K562 (cell line): ENCODE data around the gene GNAL. TPM values are rescaled to one million over a fixed set of nuclear protein-coding genes. Genes with fewer than 3 reads are reported as not detected.

Experiments used
- ADNP ChIP-seq: fragments of 200-800 bp; sonication (Bioruptor generic); IDR thresholded peaks from 2 replicates; pipeline ENCODE4 v1.6.1; 2016; ENCODE audit warnings: missing genetic modification characterization, missing compliant biosample characterization
- ATF1 ChIP-seq, 2 experiments: fragments of 450-650 bp in 1 of 2; IDR thresholded peaks; 2 replicates each; pipeline ENCODE4 v1.6.1; 2016; ENCODE audit warnings: missing compliant biosample characterization in 1 of 2, missing genetic modification characterization in 1 of 2
- CCAR2 ChIP-seq: fragments of 200-400 bp; formaldehyde crosslinking; IDR thresholded peaks from 2 replicates; pipeline ENCODE4 v1.6.1; 2017; ENCODE audit warnings: mild to moderate bottlenecking, low read depth, low read length
- CCNT2 ChIP-seq: IDR thresholded peaks from 2 replicates; pipeline ENCODE4 v1.6.1; 2011; ENCODE audit warnings: borderline replicate concordance, low read depth, mild to moderate bottlenecking, moderate library complexity, mixed read lengths, low read length; ENCODE audit not compliant: insufficient read length; ENCODE audit errors: extremely low read depth
- HMGN3 ChIP-seq: IDR thresholded peaks from 2 replicates; pipeline ENCODE4 v1.6.1; 2011; ENCODE audit warnings: borderline replicate concordance, low read depth, mild to moderate bottlenecking, mixed read lengths, low read length; ENCODE audit not compliant: insufficient read length; ENCODE audit errors: extremely low read depth
- HNRNPL ChIP-seq: fragments of 200-400 bp; formaldehyde crosslinking; IDR thresholded peaks from 2 replicates; pipeline ENCODE4 v1.6.1; 2017; ENCODE audit warnings: low read depth, mild to moderate bottlenecking, low read length
- NFRKB ChIP-seq: fragments of 450-650 bp; IDR thresholded peaks from 2 replicates; pipeline ENCODE4 v1.6.1; 2016; ENCODE audit warnings: low read depth
- POLR2AphosphoS5 ChIP-seq: IDR thresholded peaks from 2 replicates; pipeline ENCODE4 v1.6.1; 2011; ENCODE audit warnings: mild to moderate bottlenecking, low read depth, low read length, moderate library complexity; ENCODE audit not compliant: control insufficient read depth, insufficient read depth
- RAD21 ChIP-seq, 2 experiments: fragments of 250-450 bp in 1 of 2; fragments of 450-650 bp in 1 of 2; sonication (Bioruptor Pico) in 1 of 2; formaldehyde crosslinking in 1 of 2; IDR thresholded peaks in 1 of 2; conservative IDR thresholded peaks in 1 of 2; 2 replicates each; pipeline versions ENCODE4 v1.4.0 to v1.8.0; 2020 to 2022; ENCODE audit warnings: mild to moderate bottlenecking in 2 of 2, moderate library complexity in 1 of 2
- SIN3B ChIP-seq: fragments of 450-650 bp; IDR thresholded peaks from 2 replicates; pipeline ENCODE4 v1.6.1; 2017; ENCODE audit warnings: low read depth, mild to moderate bottlenecking, moderate library complexity
- SNRNP70 ChIP-seq: fragments of 200-400 bp; formaldehyde crosslinking; optimal IDR thresholded peaks from 2 replicates; pipeline ENCODE3; 2017; ENCODE audit warnings: low read depth, low read length
- XRCC3 ChIP-seq: fragments of 450-650 bp; IDR thresholded peaks from 2 replicates; pipeline ENCODE4 v1.6.1; 2017; ENCODE audit warnings: mild to moderate bottlenecking, moderate library complexity
- ZFP36 ChIP-seq: fragments of 150-350 bp; IDR thresholded peaks from 2 replicates; pipeline ENCODE4 v1.6.1; 2018; ENCODE audit warnings: low read length, low read depth; ENCODE audit not compliant: partially characterized antibody
- ZFPM2 ChIP-seq: fragments of 250-450 bp; sonication (Bioruptor Pico); IDR thresholded peaks from 2 replicates; pipeline ENCODE4 v1.5.1; 2022; ENCODE audit warnings: mild to moderate bottlenecking
- ZNF174 ChIP-seq: fragments of 250-450 bp; sonication (Bioruptor Pico); IDR thresholded peaks from 2 replicates; pipeline ENCODE4 v1.4.0; 2020; ENCODE audit warnings: mild to moderate bottlenecking
- ZNF217 ChIP-seq: sonication (generic); formaldehyde crosslinking; IDR thresholded peaks from 2 replicates; pipeline ENCODE4 v1.8.0; 2022; ENCODE audit warnings: mild to moderate bottlenecking, missing genetic modification reagents
- polyA plus RNA-seq, 8 experiments: library from polyadenylated mRNA; depleted of rRNA in 4 of 8; stranded (reverse) in 5 of 8; unstranded in 3 of 8; fragments of >200 nt; fragmentation: Nextera tagmentation in 2 of 8; fragmentation: Illumina TruSeq in 1 of 8; extraction: Ambion mirVana in 2 of 8; extraction: Trizol in 1 of 8; gene quantifications; 2 replicates each; pipeline versions ENCODE4 v1.2.1 to v1.2.3, GENCODE V29; 2011 to 2014; ENCODE audit warnings: inconsistent platforms in 1 of 8, missing spikeins in 1 of 8
- total RNA-seq, 7 experiments: library from RNA; depleted of rRNA in 6 of 7; stranded (reverse); fragments of >200 nt in 6 of 7; fragmentation: Illumina TruSeq in 2 of 7; extraction: Trizol in 2 of 7; gene quantifications; 2 replicates each; pipeline versions ENCODE4 v1.2.1 to v1.2.3, GENCODE V29; 2011 to 2021; ENCODE audit warnings: low replicate concordance in 1 of 7
- TF ChIP-seq, protein P1 (sequence below): sonication (generic); formaldehyde crosslinking; IDR thresholded peaks from 2 replicates; pipeline ENCODE4 v1.8.0; 2022; ENCODE audit warnings: missing genetic modification reagents, mild to moderate bottlenecking, borderline replicate concordance
- TF ChIP-seq, protein P2 (sequence below): IDR thresholded peaks from 2 replicates; pipeline ENCODE4 v1.6.1; 2016; ENCODE audit warnings: missing genetic modification characterization, missing compliant biosample characterization
- TF ChIP-seq, protein P3 (sequence below): fragments of 450-650 bp; IDR thresholded peaks from 2 replicates; pipeline ENCODE4 v1.6.1; 2016; ENCODE audit warnings: low read depth, mild to moderate bottlenecking, moderate library complexity
- TF ChIP-seq, protein P4 (sequence below): fragments of 250-450 bp; sonication (Bioruptor Pico); IDR thresholded peaks from 2 replicates; pipeline ENCODE4 v1.4.0; 2020; ENCODE audit warnings: mild to moderate bottlenecking, moderate library complexity
- TF ChIP-seq, protein P5 (sequence below): fragments of 450-650 bp; conservative IDR thresholded peaks from 2 replicates; pipeline ENCODE4 v1.6.1; 2016; ENCODE audit warnings: missing genetic modification characterization, low read depth, mild to moderate bottlenecking, missing compliant biosample characterization, moderate library complexity

GNAL gene
- total and polyA plus RNA-seq, 9 of the 15 experiments (the other 6 are each of a cell fraction or from before 2014, with no cell fraction given): under 0.01 to 0.10 (median 0.01) TPM; not detected in 5

DNA sequence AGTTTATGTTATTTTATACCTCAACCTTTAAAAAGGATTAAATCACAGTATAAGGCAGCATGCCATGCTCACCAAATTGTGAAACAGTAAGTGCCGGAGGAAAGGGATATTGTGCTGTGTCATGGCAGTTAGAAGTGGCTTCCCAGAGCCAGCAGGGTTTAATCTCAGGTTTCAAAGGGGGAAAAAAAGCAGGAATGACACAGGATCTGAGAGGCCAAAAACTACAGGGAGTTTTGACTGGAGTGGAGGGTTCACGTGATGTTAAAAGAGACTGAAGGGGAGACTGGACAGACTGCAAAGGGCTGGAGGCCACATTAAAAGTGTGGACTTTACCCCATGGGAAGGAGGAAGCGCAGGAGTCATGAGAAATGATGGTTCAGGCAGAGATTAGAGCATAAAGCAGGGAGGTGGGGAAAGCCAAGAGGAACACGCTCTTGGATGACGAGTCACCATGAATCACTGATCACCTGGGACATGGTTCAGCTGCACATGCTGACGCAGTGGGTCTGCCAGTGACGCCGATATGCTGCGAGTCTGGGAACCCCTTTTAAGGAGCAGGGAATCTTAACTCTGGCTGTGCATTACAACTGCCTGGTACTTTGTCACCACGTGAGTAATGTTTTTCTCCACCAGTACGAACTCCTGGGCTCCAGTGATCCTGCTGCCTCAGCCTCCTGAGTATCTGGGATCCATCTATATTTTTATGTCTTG, 168.3 kb downstream of the GNAL start (continued):
- TF ChIP-seq ZFPM2 (CRISPR knock-in tag): no peak
- TF ChIP-seq, protein P1, sequence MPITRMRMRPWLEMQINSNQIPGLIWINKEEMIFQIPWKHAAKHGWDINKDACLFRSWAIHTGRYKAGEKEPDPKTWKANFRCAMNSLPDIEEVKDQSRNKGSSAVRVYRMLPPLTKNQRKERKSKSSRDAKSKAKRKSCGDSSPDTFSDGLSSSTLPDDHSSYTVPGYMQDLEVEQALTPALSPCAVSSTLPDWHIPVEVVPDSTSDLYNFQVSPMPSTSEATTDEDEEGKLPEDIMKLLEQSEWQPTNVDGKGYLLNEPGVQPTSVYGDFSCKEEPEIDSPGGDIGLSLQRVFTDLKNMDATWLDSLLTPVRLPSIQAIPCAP: no peak
- no peak for TF ChIP-seq SNRNP70
- TF ChIP-seq HNRNPL: no peak
- TF ChIP-seq RAD21 (CRISPR knock-in tag; conservative IDR thresholded peaks at IDR 0.05 in 1 of 2, IDR thresholded peaks at IDR 0.05 in 1 of 2): no peak
- TF ChIP-seq, protein P2, sequence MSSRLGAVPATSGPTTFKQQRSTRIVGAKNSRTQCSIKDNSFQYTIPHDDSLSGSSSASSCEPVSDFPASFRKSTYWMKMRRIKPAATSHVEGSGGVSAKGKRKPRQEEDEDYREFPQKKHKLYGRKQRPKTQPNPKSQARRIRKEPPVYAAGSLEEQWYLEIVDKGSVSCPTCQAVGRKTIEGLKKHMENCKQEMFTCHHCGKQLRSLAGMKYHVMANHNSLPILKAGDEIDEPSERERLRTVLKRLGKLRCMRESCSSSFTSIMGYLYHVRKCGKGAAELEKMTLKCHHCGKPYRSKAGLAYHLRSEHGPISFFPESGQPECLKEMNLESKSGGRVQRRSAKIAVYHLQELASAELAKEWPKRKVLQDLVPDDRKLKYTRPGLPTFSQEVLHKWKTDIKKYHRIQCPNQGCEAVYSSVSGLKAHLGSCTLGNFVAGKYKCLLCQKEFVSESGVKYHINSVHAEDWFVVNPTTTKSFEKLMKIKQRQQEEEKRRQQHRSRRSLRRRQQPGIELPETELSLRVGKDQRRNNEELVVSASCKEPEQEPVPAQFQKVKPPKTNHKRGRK: no peak
- no peak for TF ChIP-seq XRCC3
- no peak for TF ChIP-seq HMGN3
- no peak for TF ChIP-seq POLR2AphosphoS5
- TF ChIP-seq ADNP (tag): no peak
- no peak for TF ChIP-seq CCAR2
- TF ChIP-seq NFRKB: no peak
- TF ChIP-seq, protein P3, sequence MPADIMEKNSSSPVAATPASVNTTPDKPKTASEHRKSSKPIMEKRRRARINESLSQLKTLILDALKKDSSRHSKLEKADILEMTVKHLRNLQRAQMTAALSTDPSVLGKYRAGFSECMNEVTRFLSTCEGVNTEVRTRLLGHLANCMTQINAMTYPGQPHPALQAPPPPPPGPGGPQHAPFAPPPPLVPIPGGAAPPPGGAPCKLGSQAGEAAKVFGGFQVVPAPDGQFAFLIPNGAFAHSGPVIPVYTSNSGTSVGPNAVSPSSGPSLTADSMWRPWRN: no peak
- TF ChIP-seq, protein P4, sequence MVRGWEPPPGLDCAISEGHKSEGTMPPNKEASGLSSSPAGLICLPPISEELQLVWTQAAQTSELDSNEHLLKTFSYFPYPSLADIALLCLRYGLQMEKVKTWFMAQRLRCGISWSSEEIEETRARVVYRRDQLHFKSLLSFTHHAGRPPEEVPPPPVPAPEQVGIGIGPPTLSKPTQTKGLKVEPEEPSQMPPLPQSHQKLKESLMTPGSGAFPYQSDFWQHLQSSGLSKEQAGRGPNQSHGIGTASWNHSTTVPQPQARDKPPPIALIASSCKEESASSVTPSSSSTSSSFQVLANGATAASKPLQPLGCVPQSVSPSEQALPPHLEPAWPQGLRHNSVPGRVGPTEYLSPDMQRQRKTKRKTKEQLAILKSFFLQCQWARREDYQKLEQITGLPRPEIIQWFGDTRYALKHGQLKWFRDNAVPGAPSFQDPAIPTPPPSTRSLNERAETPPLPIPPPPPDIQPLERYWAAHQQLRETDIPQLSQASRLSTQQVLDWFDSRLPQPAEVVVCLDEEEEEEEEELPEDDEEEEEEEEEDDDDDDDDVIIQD (CRISPR knock-in tag): no peak
- no peak for TF ChIP-seq CCNT2
- TF ChIP-seq, protein P5, sequence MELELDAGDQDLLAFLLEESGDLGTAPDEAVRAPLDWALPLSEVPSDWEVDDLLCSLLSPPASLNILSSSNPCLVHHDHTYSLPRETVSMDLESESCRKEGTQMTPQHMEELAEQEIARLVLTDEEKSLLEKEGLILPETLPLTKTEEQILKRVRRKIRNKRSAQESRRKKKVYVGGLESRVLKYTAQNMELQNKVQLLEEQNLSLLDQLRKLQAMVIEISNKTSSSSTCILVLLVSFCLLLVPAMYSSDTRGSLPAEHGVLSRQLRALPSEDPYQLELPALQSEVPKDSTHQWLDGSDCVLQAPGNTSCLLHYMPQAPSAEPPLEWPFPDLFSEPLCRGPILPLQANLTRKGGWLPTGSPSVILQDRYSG: no peak
- no peak for TF ChIP-seq ZNF174 (CRISPR knock-in tag)
- no peak for TF ChIP-seq SIN3B
- TF ChIP-seq ZNF217 (CRISPR knock-in tag): no peak
- TF ChIP-seq ATF1 (CRISPR knock-in tag; IDR thresholded peaks at IDR 0.05): peak; percentile 37; the same call in 1 of the 2 replicates
- peak; percentile 87 for TF ChIP-seq ATF1 (tag; IDR thresholded peaks at IDR 0.05)
- TF ChIP-seq ZFP36: no peak
